NCI-H2107 treated with DMSO at 0.1 percent for 48 hours (cell line): ENCODE measurements around the gene AP2A2.
"Not testable (repeated sequence)": the region's sequence is repeated elsewhere in the genome, so short reads cannot be mapped to it uniquely, and the experiment has no call there.

Experiments
- DNase-seq: peaks from one replicate; lab custom pipeline; 2025; ENCODE audit not compliant: unreplicated experiment; lab: John Stamatoyannopoulos, UW

Gene AP2A2

DNA sequence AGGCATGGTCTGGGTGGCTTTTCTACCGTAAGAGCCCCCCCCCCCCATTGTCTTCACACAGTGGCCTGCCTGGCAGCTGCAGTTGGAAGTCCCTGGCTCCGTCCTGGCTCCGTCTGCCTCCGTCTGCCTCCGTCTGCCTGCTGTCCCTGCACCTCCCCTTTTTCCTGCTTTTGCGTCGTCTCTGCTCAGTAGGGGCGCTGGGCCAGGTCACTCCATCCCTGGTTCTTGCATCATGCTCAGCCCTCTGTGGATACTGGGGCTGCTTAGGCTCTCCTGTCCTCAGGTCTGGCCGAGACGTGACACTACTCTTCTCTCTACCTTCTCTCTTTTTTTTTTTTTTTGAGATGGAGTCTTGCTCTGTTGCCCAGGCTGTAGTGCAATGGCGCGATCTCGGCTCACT lies 27.8 kb downstream of the AP2A2 start:
- DNase-seq, result no peak

- no peak for DNase-seq
Measured at GRCh38 chr11:954392-955153, 28.9 kb downstream of the AP2A2 start.

DNA sequence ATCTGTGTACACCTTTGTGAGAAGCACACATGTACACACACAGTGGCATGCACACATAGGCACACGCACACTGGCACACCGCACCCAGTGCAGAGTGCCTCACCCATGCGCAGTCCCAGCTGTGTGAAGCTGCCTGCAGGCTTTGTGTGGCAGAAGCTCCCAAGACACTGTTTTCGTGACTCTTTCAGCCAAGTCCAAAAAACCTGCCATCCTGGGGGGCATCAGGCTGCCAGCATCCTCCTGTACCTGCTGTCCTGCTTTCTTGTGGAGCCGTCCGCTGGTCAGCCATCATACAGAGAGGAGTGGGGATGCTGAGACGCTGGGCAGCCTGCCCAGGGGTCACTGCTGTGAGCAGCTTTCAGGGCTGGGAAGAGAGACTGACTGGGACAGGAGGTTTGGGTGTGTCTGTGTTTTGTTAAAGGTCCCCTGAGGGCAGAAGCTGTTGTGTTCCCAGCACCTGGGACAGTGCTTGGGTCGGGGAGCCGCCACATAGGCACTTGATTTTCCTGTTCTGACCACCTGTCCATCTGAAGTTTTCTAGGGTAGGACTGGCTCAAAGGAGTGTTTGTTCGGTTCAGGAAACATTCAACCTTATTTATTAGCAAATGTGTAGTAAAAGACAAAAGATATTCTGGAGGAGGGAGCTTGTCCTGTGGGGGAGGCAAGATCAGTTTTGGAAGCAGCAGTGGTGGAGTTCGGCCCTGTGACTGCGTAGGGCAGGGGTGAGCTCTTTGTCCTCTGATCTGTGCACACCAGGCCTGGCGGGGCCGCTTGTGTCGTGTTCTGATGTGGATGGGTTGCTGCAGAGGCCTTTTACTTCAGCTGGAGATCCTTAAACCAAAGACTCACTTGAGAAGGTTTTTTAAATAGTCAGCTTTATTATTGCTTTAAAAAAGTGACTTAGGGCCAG lies 29.7 kb downstream of the AP2A2 start:
- no peak for DNase-seq

GRCh38 chr11:957212-957920 lies 31.7 kb downstream of the AP2A2 start:
- DNase-seq, result no peak

GRCh38 chr11:958101-958500 lies 32.4 kb downstream of the AP2A2 start:
- DNase-seq, result no peak

DNA sequence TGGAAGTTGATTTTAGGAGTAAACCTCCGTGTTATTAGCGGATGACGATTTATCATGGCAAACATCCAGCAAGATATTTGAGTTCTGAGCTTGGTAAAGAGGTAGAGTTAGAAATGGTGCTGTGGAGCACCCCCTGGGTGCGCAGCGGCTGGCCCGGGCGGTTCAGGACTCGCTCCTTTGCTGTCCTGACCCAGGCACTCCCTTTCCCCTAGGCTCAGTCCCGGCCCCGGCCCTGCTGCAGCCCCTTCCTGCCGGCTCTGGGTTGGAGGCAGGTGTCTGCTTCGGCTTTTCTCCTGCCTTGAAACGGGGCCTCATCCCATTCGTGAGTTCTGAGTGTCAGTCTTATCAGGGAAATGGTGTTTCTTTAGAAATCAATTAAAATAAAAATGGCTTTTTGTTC lies 33.4 kb downstream of the AP2A2 start:
- DNase-seq, result no peak

DNA sequence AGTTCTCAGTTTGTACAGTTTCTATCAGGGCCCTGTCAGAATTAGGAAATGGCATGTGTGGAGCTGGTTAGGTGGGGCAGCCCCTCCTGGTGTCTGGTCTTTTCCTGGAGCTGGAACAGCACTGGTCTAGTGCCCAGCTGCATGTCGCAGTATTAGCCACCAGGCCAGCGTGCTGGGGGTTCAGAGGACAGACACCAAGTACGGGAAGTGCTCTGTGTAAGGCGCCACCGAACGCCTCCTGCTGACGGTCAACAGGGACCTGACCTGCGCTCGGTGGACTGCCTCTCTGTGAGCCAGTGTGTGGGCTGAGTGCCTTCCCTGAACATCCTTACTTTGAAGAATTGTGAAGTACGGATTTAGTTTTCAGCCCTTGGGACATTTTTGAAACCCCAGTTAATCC lies 33.9 kb downstream of the AP2A2 start:
- DNase-seq, result no peak

GRCh38 chr11:961310-961920 lies 35.7 kb downstream of the AP2A2 start:
- DNase-seq, result not testable (repeated sequence)

- DNase-seq, result no peak
Measured at GRCh38 chr11:961921-962320, 36.3 kb downstream of the AP2A2 start.

DNA sequence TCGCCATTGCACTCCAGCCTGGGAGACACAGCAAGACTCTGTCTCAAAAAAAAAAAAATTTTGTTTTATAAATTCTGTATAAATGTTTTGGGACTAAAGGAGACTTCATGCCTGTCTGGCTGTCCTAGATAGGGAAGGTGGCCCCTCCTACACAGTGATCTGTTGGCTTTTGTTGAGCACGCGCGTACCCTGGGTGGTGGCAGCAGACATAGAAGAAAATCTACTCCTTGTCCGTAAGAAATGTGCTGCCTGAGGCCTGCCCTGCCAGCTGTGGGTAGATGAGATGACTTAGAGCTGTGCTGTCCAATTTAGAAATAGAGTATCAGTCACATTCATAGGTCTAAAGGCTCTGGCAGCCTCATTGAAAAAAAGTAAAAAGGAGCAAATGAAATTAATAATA lies 37.0 kb downstream of the AP2A2 start:
- DNase-seq, result no peak

DNA sequence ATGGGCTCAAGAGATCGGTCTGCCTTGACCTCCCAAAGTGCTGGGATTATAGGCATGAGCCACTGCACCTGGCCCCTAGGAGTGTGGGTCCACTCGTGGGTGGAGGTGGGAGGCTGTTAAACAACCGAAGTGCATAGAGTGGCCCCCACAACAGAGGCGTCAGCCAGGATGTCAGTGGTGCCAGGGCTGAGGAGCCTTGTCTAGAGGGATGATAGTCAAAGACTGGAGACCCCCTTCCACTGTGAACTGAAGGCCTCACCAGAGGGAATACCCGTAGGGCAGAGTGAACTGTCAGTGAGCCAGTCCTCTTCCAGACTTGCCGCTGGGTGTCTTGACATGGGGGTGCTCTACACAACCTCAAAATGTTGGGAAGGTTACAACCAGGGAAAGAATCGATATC lies 38.2 kb downstream of the AP2A2 start:
- no peak for DNase-seq

- no peak for DNase-seq
Measured at GRCh38 chr11:965206-965775, 39.6 kb downstream of the AP2A2 start.

- no peak for DNase-seq
Measured at GRCh38 chr11:967995-968751, 42.5 kb downstream of the AP2A2 start.

GRCh38 chr11:968822-969221 lies 43.2 kb downstream of the AP2A2 start:
- no peak for DNase-seq

DNA sequence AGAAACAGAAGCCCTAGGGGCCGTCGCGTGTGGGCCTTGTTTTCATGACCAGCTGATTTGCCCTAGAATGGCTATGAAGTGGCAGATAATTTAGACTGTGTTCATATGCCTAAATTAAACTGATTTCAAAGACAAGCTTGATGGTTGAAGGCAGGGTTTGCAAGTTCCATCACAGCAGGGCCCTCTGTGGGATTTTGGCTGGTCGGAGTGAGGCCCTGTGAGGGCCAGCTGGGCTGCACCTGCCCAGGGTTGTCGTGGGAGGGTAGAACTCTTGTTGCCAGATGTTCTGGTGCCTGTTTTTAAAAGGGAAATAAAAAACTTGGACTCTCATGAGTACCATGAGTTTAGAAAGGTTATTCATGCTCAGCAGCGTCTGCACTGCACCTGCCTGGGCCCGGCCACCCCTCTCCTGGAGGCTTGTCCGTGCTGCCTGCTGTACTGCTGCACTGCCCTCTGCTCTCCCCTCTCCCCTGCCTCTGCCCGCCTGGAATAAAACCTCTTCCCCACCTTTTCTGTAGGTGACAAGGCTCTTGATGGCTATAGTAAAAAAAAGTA lies 44.1 kb downstream of the AP2A2 start:
- DNase-seq, result no peak

DNA sequence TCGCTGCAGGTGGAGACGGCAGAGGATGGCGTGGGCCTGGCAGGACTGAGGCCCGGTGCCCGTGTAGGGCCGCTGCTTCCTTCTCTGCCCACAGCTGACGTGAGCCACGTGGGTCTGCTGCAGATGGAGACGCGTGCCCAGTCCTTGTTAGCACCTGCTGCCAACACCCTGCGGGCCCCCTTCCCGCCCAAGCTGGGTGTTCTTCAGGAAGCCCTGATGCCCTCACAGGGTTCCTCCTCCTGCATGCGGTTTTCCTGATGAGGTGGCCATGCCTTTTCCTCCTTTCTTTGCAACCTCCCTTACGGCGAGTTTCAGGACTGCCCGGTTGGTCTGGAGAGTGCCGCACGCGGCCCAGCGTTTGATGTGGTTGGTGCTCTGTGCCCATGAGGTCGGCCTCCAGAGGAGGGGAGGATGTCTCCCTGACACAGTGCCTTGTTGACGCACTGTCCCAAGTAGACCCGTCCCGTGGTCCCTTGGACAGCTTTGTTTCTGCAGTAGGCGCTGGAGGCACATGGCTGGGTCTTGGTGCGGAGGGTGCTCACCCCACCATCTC lies 44.7 kb downstream of the AP2A2 start:
- no peak for DNase-seq

- DNase-seq, result no peak
Measured at GRCh38 chr11:971092-971690, 45.5 kb downstream of the AP2A2 start.

- no peak for DNase-seq
Measured at GRCh38 chr11:971731-972365, 46.2 kb downstream of the AP2A2 start.
